Activated CD8-positive, alpha-beta memory T cell treated with anti-CD3 and anti-CD28 coated beads, Interleukin-2, amount 50 U/mL, for 24 hours (primary cell): ENCODE measurements around the gene RHNO1.

Experiments used
- DNase-seq: peaks from one replicate; pipeline ENCODE4 v3.0.0-alpha.2; 2020; ENCODE audit errors: extremely low read depth

The RHNO1 gene

GRCh38 chr12:2902272-2902880 is 25.4 kb downstream of the RHNO1 start:
- no peak for DNase-seq

GRCh38 chr12:2904260-2904659 is 27.2 kb downstream of the RHNO1 start:
- no peak for DNase-seq

GRCh38 chr12:2912216-2912575 is 35.2 kb downstream of the RHNO1 start:
- DNase-seq = no peak

- no peak for DNase-seq
These were observed 42.2 kb downstream of the RHNO1 start for GRCh38 chr12:2919249-2919648.

GRCh38 chr12:2922329-2922728 is 45.3 kb downstream of the RHNO1 start:
- DNase-seq = no peak

- DNase-seq = no peak
These were observed 46.0 kb downstream of the RHNO1 start for GRCh38 chr12:2923057-2923456.

GRCh38 chr12:2924019-2924418 is 47.0 kb downstream of the RHNO1 start:
- no peak for DNase-seq

GRCh38 chr12:2925322-2925995 is 48.4 kb downstream of the RHNO1 start:
- no peak for DNase-seq

- no peak for DNase-seq
These were observed 53.8 kb downstream of the RHNO1 start for GRCh38 chr12:2930865-2931264.

GRCh38 chr12:2933586-2933985 is 56.6 kb downstream of the RHNO1 start:
- DNase-seq = no peak

GRCh38 chr12:2934371-2934770 is 57.3 kb downstream of the RHNO1 start:
- DNase-seq = no peak

GRCh38 chr12:2936301-2936700 is 59.3 kb downstream of the RHNO1 start:
- DNase-seq = no peak

- DNase-seq = no peak
These were observed 60.5 kb downstream of the RHNO1 start for GRCh38 chr12:2937500-2937899.
